ENCODE measurements around the gene SCN2B.

GRCh38 chr11:118135796-118136165, 40.7 kb downstream of the SCN2B start:
- TF ChIP-seq EZH2 (IDR thresholded peaks at IDR 0.05; ENCODE audit: insufficient read depth, poor library complexity, severe bottlenecking) (no peak), EZH2phosphoT487 (IDR thresholded peaks at IDR 0.05; ENCODE audit: insufficient read depth, low read depth) (no peak)
